WTC11 (cell line): ENCODE results near the gene CDH22.

Source experiments
- KAT7 ChIP-seq: sonication (generic); formaldehyde crosslinking; IDR thresholded peaks from 2 replicates; pipeline ENCODE4 v1.8.1; 2023; ENCODE audit warnings: missing genetic modification reagents, mild to moderate bottlenecking, borderline replicate concordance
- PRDM15 ChIP-seq: sonication (generic); formaldehyde crosslinking; IDR thresholded peaks from 2 replicates; pipeline ENCODE4 v1.8.0; 2022; ENCODE audit warnings: missing genetic modification reagents
- TF ChIP-seq, protein P1 (sequence below): fragments of 200-600 bp; IDR thresholded peaks from 2 replicates; pipeline ENCODE4 v1.8.0; 2022; ENCODE audit warnings: antibody characterized with exemption

- TF ChIP-seq, protein P1, sequence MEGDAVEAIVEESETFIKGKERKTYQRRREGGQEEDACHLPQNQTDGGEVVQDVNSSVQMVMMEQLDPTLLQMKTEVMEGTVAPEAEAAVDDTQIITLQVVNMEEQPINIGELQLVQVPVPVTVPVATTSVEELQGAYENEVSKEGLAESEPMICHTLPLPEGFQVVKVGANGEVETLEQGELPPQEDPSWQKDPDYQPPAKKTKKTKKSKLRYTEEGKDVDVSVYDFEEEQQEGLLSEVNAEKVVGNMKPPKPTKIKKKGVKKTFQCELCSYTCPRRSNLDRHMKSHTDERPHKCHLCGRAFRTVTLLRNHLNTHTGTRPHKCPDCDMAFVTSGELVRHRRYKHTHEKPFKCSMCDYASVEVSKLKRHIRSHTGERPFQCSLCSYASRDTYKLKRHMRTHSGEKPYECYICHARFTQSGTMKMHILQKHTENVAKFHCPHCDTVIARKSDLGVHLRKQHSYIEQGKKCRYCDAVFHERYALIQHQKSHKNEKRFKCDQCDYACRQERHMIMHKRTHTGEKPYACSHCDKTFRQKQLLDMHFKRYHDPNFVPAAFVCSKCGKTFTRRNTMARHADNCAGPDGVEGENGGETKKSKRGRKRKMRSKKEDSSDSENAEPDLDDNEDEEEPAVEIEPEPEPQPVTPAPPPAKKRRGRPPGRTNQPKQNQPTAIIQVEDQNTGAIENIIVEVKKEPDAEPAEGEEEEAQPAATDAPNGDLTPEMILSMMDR: no peak
- TF ChIP-seq KAT7 (CRISPR knock-in tag) (no peak), PRDM15 (no peak)
These were observed 117.7 kb downstream of the CDH22 start for GRCh38 chr20:46190478-46191167.
